IMR-90 (cell line): ENCODE measurements around the gene FMNL1. TPM values are rescaled to one million over a fixed set of nuclear protein-coding genes. Genes with fewer than 3 reads are reported as not detected.

Experiments
- ATAC-seq: fragments of 200-7000 bp; cut with Tn5 transposase; 2 replicates; pipeline ENCODE4 v1.9.1; 2020; ENCODE audit warnings: low read depth, mild to moderate bottlenecking, moderate library complexity
- BruUV-seq: library from RNA; stranded (reverse); fragments of 400-500 nt; replicated peaks from 2 replicates; lab custom pipeline; 2021; lab: Mats Ljungman, UMichigan
- CTCF ChIA-PET: fragments of 300-600 bp; formaldehyde crosslinking; extraction: SDS; loops from one replicate; lab custom pipeline; 2021; ENCODE audit warnings: antibody characterized with exemption; lab: Yijun Ruan, JAX
- POLR2A ChIA-PET: fragments of 300-600 bp; sonication (Branson Sonifier 250); formaldehyde crosslinking; loops from one replicate; lab custom pipeline; 2022; ENCODE audit warnings: antibody characterized with exemption; ENCODE audit not compliant: unreplicated experiment; lab: Charles Lee
- DNase-seq: peaks from one replicate; pipeline ENCODE4 v3.0.0; 2013
- H2AFZ ChIP-seq: replicated peaks from 2 replicates; pipeline ENCODE3; 2013; ENCODE audit warnings: low read length, mild to moderate bottlenecking; ENCODE audit not compliant: poor library complexity
- H2AK5ac ChIP-seq: 2 replicates; pipeline ENCODE4 v1.6.1; 2013; ENCODE audit warnings: low read depth, low read length, inconsistent platforms
- H2AK9ac ChIP-seq: replicated peaks from 2 replicates; pipeline ENCODE3; 2013; ENCODE audit warnings: mild to moderate bottlenecking, low read depth, low read length, moderate library complexity; ENCODE audit not compliant: poor library complexity
- H2BK120ac ChIP-seq: 2 replicates; pipeline ENCODE4 v1.6.1; 2013; ENCODE audit warnings: low read depth, low read length, inconsistent platforms
- H2BK15ac ChIP-seq: 3 replicates; pipeline ENCODE4 v1.6.1; 2013; ENCODE audit warnings: low read depth, low read length, inconsistent platforms
- H2BK20ac ChIP-seq: 2 replicates; pipeline ENCODE4 v1.6.1; 2013; ENCODE audit warnings: low read depth, mild to moderate bottlenecking, inconsistent platforms, low read length, moderate library complexity
- H2BK5ac ChIP-seq: 2 replicates; pipeline ENCODE4 v1.6.1; 2013; ENCODE audit warnings: mild to moderate bottlenecking, low read depth, low read length, inconsistent platforms; ENCODE audit not compliant: poor library complexity, severe bottlenecking
- H3K14ac ChIP-seq: replicated peaks from 2 replicates; pipeline ENCODE4 v1.6.1; 2013; ENCODE audit warnings: low read depth, low read length, inconsistent platforms
- H3K18ac ChIP-seq: 2 replicates; pipeline ENCODE4 v1.6.1; 2013; ENCODE audit warnings: low read depth, low read length, control low read depth
- H3K23ac ChIP-seq: 2 replicates; pipeline ENCODE4 v1.6.1; 2013; ENCODE audit warnings: low read depth, low read length, inconsistent platforms
- H3K27ac ChIP-seq: 2 replicates; pipeline ENCODE4 v1.5.1; 2013; ENCODE audit warnings: mild to moderate bottlenecking, control low read depth, low read length; ENCODE audit not compliant: insufficient read depth
- H3K27me3 ChIP-seq: 2 replicates; pipeline ENCODE4 v1.6.1; 2013; ENCODE audit warnings: low read length; ENCODE audit not compliant: control insufficient read depth, insufficient read depth
- H3K36me3 ChIP-seq: 2 replicates; pipeline ENCODE4 v1.6.1; 2013; ENCODE audit warnings: low read length, mixed read lengths; ENCODE audit not compliant: control insufficient read depth, insufficient read depth
- H3K4ac ChIP-seq: 2 replicates; pipeline ENCODE4 v1.6.1; 2013; ENCODE audit warnings: low read depth, low read length, inconsistent platforms
- H3K4me1 ChIP-seq: 2 replicates; pipeline ENCODE4 v1.6.1; 2013; ENCODE audit warnings: low read length, mixed read lengths; ENCODE audit not compliant: control insufficient read depth, insufficient read depth
- H3K4me2 ChIP-seq: 2 replicates; pipeline ENCODE4 v1.6.1; 2013; ENCODE audit warnings: low read depth, mild to moderate bottlenecking, control low read depth, low read length, moderate library complexity
- H3K4me3 ChIP-seq: 2 replicates; pipeline ENCODE4 v1.5.1; 2013; ENCODE audit warnings: low read depth, mild to moderate bottlenecking, control low read depth, low read length, moderate library complexity; ENCODE audit not compliant: insufficient read depth
- H3K56ac ChIP-seq: 2 replicates; pipeline ENCODE4 v1.6.1; 2013; ENCODE audit warnings: low read length, inconsistent platforms; ENCODE audit not compliant: insufficient read depth; ENCODE audit errors: extremely low read depth
- H3K79me1 ChIP-seq, 2 experiments: 2 replicates each; pipeline ENCODE4 v1.6.1; 2013; ENCODE audit warnings: low read length in 2 of 2, inconsistent platforms in 1 of 2, low read depth in 1 of 2
- H3K9ac ChIP-seq: 2 replicates; pipeline ENCODE4 v1.6.1; 2013; ENCODE audit warnings: low read depth, low read length, control low read depth
- H3K9me1 ChIP-seq: 2 replicates; pipeline ENCODE4 v1.6.1; 2013; ENCODE audit warnings: low read length, inconsistent platforms; ENCODE audit not compliant: insufficient read depth
- H3K9me3 ChIP-seq: 2 replicates; pipeline ENCODE4 v1.6.1; 2013; ENCODE audit warnings: low read length; ENCODE audit not compliant: control insufficient read depth, insufficient read depth
- H4K20me1 ChIP-seq: 2 replicates; pipeline ENCODE4 v1.6.1; 2013; ENCODE audit warnings: low read length, inconsistent platforms; ENCODE audit not compliant: insufficient read depth
- H4K5ac ChIP-seq: 2 replicates; pipeline ENCODE4 v1.6.1; 2013; ENCODE audit warnings: mild to moderate bottlenecking, low read depth, low read length, control low read depth
- H4K8ac ChIP-seq, 2 experiments: 2 replicates each; pipeline ENCODE4 v1.6.1; 2013; ENCODE audit warnings: low read depth in 2 of 2, low read length in 2 of 2, control low read depth in 1 of 2, inconsistent platforms in 1 of 2
- H4K91ac ChIP-seq: 2 replicates; pipeline ENCODE4 v1.6.1; 2013; ENCODE audit warnings: low read depth, low read length, inconsistent platforms; ENCODE audit not compliant: insufficient read depth
- BHLHE40 ChIP-seq: fragments of 150-350 bp; IDR thresholded peaks from 2 replicates; pipeline ENCODE4 v1.6.1; 2016; ENCODE audit warnings: mild to moderate bottlenecking, low read depth, low read length
- CTCF ChIP-seq: conservative IDR thresholded peaks from 2 replicates; pipeline ENCODE4 v1.5.1; 2012; ENCODE audit warnings: mild to moderate bottlenecking, low read depth, low read length, improper control_type of control experiment
- MAFK ChIP-seq: IDR thresholded peaks from 2 replicates; pipeline ENCODE4 v1.6.1; 2012; ENCODE audit warnings: low read depth, low read length, improper control_type of control experiment
- POLR2A ChIP-seq: IDR thresholded peaks from 2 replicates; pipeline ENCODE4 v1.6.1; 2012; ENCODE audit warnings: mild to moderate bottlenecking, low read depth, low read length
- SMC3 ChIP-seq: fragments of 150-350 bp; IDR thresholded peaks from 2 replicates; pipeline ENCODE4 v1.6.1; 2016; ENCODE audit warnings: low read depth, mild to moderate bottlenecking, antibody characterized with exemption, low read length, moderate library complexity
- USF2 ChIP-seq: fragments of 150-350 bp; IDR thresholded peaks from 2 replicates; pipeline ENCODE4 v1.6.1; 2017; ENCODE audit warnings: mild to moderate bottlenecking, antibody characterized with exemption, low read length, low read depth
- WGBS, 2 experiments: methylation state at CpG; one replicate each; pipeline versions ENCODE4 v1.1.5 to v1.1.7; 2013; ENCODE audit warnings: missing lambda C conversion rate in 2 of 2; ENCODE audit not compliant: insufficient read length in 1 of 2; ENCODE audit errors: extremely low coverage in 2 of 2; 5-methylcytosine and 5-hydroxymethylcytosine counted together
- dilution Hi-C: fragments of 300-500 bp; cut with HindIII; formaldehyde crosslinking; loops from one replicate; pipeline ENCODE4 v1.14.3; 2018; ENCODE audit warnings: low sequenced_read_pairs; ENCODE audit not compliant: unreplicated experiment
- in situ Hi-C: fragments of 300-500 bp; cut with MboI; formaldehyde crosslinking; loops from 3 replicates; pipeline ENCODE4 v1.14.3; 2019; ENCODE audit warnings: low sequenced_read_pairs, inconsistent platforms, mixed read lengths
- intact Hi-C: fragments of 100-400 bp; cut with micrococcal nuclease; formaldehyde crosslinking; loops from 2 replicates; pipeline ENCODE4 v1.10.0; 2022
- polyA plus RNA-seq, 3 experiments: library from polyadenylated mRNA; depleted of rRNA; stranded (reverse); fragments of >200 nt; gene quantifications; 2 replicates each; pipeline ENCODE4 v1.2.3, GENCODE V29; 2012; ENCODE audit warnings: low replicate concordance in 1 of 3
- total RNA-seq: library from RNA; depleted of rRNA; stranded (reverse); fragments of >200 nt; gene quantifications from 2 replicates; pipeline ENCODE4 v1.2.3, GENCODE V29; 2012

Gene FMNL1
- total and polyA plus RNA-seq, 2 of the 4 experiments (the other 2 are of a cell fraction): 0.36 to 2.3 TPM

- in situ Hi-C loops (no loop called here), dilution Hi-C loops (no loop called here), intact Hi-C loops (no loop called here)
- Histone ChIP-seq H3K4me1 (peaks cover 27% of the 10 kb centered on the region), H3K36me3 (peaks cover 57% of the 10 kb centered on the region), H3K4ac (no peak overlapping the region), H3K23ac (no peak overlapping the region), H4K5ac (no peak overlapping the region), H3K27ac (no peak overlapping the region), H3K56ac (no peak overlapping the region), H3K27me3 (no peaks in the 10 kb centered on the region), H4K8ac (no peak overlapping the region), H4K20me1 (peaks cover 45% of the 10 kb centered on the region), H2AFZ (no peak overlapping the region), H2BK20ac (no peak overlapping the region), H3K9me1 (peaks cover 30% of the 10 kb centered on the region), H3K18ac (no peak overlapping the region), H2BK5ac (no peak overlapping the region), H3K79me1 (peaks cover 26 to 52% of the 10 kb centered on the region in 2 experiments), H3K4me3 (no peak overlapping the region), H4K91ac (no peak overlapping the region), H2AK9ac (no peak overlapping the region), H3K14ac (no peak overlapping the region), H2BK15ac (no peak overlapping the region), H3K9me3 (no peaks in the 10 kb centered on the region), H2BK120ac (no peak overlapping the region), H3K9ac (no peak overlapping the region), H2AK5ac (no peak overlapping the region), H3K4me2 (no peak overlapping the region)
- TF ChIP-seq BHLHE40: no peak
- no peak for TF ChIP-seq MAFK
- TF ChIP-seq POLR2A: no peak
- no peak for TF ChIP-seq USF2
- no peak for TF ChIP-seq SMC3
- no peak for TF ChIP-seq CTCF
- ATAC-seq (no peak), DNase-seq (no peak)
- 73% methylated on average over 3 of the region's 10 CpGs; no CpG with 5 or more reads in 1 of the 2 experiments for WGBS, 2 experiments
- ChIA-PET POLR2A (no interaction called here), CTCF (interaction anchor here (1.2 kb wide), 1 partner anchor 23 kb away, joined by 3 read pairs; no protein-coding TSS in a partner anchor)
- no TSS peak for BruUV-seq
Measured at GRCh38 chr17:45288825-45289224, 67.1 kb downstream of the FMNL1 start.
